Measurements from ENCODE around the gene BPIFB6.

DNA sequence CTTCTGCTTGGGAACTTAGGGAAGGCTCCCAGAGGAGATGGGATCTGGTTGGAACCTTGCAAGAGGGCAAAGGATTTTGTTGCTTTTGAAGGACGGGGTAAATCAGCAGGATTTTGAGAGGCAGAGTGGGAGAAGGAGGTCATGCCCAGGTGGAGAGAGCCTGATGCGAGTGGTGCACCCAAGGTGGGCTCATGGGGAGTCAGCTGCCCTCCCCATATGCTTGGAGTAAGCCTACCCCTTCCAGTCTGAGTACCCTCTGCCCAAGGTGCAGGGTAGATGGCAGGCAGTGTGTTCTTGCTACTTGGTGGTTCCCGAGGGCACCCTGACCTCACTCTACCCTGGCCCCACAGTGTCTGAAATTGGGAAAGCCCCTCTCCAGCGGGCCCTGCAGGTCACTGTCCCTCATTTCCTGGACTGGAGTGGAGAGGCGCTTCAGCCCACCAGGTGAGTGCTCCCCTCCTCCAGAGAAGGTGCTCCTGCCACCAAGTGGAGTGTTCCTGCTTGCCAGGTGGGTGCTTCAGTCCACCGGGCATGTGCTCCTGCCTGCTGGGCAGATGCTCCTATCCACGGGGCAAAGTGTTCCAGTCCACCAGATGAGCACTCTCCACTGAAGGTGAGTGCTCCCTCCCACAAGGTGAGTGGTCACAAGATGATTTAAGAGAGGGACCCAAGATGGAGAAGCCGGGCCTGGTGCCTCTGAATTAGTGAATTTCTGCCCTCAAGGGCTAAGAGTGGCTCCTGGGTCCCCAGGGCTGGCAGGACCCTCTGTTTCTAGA, 20.6 kb upstream of the BPIFB6 start:
- TF ChIP-seq, protein P1, sequence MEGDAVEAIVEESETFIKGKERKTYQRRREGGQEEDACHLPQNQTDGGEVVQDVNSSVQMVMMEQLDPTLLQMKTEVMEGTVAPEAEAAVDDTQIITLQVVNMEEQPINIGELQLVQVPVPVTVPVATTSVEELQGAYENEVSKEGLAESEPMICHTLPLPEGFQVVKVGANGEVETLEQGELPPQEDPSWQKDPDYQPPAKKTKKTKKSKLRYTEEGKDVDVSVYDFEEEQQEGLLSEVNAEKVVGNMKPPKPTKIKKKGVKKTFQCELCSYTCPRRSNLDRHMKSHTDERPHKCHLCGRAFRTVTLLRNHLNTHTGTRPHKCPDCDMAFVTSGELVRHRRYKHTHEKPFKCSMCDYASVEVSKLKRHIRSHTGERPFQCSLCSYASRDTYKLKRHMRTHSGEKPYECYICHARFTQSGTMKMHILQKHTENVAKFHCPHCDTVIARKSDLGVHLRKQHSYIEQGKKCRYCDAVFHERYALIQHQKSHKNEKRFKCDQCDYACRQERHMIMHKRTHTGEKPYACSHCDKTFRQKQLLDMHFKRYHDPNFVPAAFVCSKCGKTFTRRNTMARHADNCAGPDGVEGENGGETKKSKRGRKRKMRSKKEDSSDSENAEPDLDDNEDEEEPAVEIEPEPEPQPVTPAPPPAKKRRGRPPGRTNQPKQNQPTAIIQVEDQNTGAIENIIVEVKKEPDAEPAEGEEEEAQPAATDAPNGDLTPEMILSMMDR (conservative IDR thresholded peaks at IDR 0.05 in 1 of 2, IDR thresholded peaks at IDR 0.05 in 1 of 2; ENCODE audit: low read depth in 1 of 2, low read length in 2 of 2): no peak
- no peak for TF ChIP-seq EZH2 (IDR thresholded peaks at IDR 0.05; ENCODE audit: low read length, missing control alignments)

Measured in fibroblast of lung (primary cell).